GM21360 (cell line): Measurements from ENCODE around the gene TSPAN11.
"Not testable (repeated sequence)": the region's sequence is repeated elsewhere in the genome, so short reads cannot be mapped to it uniquely, and the experiment has no call there.

Experiments used
- ATAC-seq: cut with Tn5 transposase; IDR thresholded peaks from one replicate; pipeline ENCODE4 v1.9.1; 2021; ENCODE audit warnings: mild to moderate bottlenecking, moderate library complexity; ENCODE audit not compliant: unreplicated experiment

Gene TSPAN11

DNA sequence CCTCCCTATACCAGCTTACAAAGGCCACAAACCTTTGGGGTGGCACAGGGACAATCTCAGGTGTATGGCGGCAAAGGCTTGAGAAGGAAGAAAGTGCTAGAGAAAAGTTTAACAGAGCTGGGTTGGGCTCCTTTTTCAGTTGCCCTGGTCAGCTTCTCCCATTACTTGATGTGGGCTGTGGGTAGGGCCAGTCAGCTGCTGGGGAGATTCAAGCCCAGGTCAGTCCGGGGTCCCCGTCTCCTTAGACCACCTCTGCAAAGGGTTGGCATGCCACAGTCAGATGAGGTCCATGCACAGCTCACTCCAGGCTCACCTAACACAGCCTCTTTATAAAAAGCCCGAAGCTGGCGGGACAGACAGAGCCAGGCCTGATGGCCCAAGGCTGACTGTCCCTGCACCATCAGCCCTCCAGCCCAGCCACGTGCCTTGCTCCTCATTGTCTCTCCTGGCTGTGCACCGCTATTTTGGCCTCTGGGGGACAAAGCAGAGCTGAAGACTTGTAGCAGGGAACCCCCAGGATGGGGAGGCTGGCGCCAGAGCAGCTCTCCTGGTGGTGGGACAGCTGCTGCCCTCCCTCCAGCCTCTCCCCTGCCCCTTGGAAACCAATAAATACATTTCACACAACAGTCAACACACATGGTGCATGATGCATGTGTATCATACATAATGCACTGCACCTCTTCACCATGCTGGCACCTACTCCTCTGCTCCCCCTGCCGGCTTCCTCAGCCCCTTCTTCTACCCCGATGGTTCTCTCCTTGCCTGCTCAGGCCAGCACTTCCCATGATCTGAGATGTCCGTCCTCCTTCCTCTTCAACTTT, 85.4 kb downstream of the TSPAN11 start:
- ATAC-seq: no peak

DNA sequence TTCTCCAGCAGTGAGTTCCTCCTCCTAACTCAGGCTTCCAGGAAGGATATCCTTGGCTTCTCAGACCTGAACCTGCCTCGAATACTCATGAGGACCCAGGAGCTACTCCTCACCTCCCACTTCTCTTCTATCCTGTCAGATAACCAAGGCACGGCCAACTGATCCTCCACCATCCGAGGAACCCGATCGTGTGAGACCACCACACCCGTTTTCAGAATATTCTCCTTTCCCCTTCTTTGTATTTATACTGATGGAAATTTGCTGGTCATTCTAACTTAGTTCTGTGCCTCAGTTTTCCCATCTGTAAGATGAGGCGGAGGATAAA, 86.0 kb downstream of the TSPAN11 start:
- not testable (repeated sequence) for ATAC-seq

DNA sequence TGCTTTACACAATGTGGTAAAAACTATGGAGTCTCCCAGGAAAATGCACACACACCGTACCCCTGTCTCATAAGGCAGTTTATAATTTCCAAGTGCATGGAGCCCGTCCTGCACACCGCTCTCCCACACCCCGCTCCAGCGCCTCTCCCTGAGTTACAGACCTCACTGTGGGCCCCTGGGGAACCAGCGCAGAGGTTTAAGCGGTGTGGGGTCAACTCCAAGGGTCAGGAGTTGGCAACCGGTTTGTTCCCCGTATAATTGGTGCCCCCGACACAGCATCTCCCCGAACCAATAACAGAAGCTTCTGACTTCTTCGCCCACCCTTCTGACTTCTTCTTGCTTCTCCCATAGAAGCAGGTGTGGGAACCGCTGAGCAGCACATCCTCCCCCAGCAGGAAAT, 88.7 kb downstream of the TSPAN11 start:
- no peak for ATAC-seq

DNA sequence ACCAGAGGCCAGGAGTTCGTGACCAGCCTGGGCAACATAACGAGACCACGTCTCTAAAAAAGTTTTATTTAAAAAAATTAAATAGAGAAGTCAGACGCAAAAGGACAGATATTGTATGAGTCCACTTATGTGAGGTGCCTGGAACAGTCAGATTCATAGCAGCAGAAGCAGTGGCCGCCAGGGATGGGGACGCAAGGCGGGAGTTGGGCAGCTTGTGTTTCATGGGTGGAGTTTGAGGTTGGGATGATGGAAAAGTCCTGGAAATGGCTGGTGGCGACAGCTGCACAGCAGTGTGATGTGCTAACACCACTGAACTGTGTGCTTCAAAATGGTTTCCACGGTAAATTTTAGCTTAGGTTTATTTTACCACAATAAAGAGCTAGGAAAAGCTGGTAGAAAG, 89.5 kb downstream of the TSPAN11 start:
- ATAC-seq: no peak

- ATAC-seq: no peak
These were observed 91.0 kb downstream of the TSPAN11 start for GRCh38 chr12:31017535-31017934.

GRCh38 chr12:31018106-31018789, 91.7 kb downstream of the TSPAN11 start:
- no peak for ATAC-seq

DNA sequence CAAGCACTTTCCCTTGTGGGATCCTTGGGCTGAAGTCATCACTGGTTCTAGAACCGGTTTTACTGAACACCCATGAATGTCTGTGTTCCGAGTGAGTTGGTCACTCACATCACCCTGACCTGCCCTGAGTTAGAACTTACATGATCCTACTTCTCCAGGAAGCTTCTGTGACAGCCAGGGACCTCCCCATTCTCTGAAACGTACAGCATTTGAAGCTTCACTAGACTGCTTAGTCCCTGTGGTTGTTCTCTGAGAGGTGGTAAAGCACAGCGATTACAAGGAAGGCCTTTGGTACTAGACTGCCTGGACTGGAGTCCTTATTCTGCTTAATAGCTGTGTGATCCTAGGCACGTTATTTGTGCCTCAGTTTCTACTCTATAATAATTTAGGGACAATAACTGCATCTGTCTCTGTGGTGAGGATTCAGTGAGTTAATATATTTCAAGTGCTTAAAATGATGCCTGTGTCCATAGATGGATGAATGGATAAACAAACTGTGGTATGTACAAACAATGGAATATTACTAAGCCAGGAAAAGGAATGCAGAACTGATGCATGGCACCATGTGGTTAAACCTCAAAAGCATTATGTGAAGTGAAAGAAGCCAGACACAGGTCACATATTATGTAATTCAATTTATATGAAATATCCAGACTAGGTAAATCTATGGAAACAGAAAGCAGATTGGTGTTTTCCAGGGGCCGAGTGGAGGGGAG, 92.4 kb downstream of the TSPAN11 start:
- no peak for ATAC-seq

DNA sequence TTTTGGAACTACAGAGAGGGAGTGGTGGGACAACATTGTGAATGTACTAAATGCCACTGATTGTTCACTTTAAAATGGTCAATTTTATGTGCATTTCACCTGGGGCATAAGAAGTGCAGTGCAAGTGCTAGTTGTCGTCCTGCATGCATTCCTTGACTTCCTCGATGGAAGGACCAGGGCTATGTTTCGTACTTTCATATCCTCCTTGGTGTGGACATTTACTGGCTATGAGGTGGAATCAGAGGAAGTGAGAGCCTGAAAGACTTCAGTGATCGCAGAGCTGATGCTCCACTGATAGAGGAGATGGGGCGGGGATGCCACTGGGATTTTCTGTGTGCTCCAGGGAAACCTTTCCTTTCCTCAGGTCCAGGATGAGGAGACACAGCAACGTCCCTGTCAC, 93.0 kb downstream of the TSPAN11 start:
- no peak for ATAC-seq

DNA sequence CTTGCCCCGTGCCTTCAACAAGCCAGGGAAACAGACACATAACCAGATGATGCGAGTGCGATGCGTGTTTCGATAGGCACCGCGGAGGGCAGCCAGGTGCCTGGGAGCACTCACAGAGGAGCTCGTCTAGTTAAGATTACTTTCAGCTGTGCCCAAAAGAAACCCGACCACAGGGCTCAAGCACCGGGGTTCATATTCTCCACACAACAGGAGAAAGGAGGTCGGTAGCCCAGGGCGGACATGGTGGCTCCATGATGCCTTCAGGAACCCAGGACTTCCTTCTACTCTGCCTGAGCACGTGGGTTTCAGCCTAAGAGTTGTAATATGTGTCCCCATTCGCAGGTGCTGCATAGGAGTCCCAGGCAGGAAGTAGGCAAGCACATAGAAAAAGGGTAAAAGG, 93.4 kb downstream of the TSPAN11 start:
- ATAC-seq: no peak

GRCh38 chr12:31020385-31021166, 94.0 kb downstream of the TSPAN11 start:
- ATAC-seq: no peak

DNA sequence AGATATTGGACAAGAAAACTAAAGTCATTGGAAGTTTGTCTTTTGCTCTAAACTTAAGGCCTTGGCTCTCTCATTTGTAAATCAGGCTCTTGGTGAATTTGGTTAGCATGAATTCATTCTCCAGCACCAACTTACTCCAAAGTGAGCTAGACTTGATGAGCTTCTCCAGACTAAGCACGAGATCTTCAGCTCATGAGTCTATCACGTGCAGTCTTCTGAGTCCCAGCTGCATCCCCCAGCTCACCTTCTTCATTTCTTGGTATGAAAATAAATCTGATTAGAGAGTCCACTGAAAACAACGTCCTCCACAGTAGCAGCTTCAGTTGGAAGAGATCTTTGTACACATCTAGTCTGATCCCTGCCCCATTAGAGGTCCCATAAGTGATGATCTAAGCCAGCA, 94.6 kb downstream of the TSPAN11 start:
- no peak for ATAC-seq

DNA sequence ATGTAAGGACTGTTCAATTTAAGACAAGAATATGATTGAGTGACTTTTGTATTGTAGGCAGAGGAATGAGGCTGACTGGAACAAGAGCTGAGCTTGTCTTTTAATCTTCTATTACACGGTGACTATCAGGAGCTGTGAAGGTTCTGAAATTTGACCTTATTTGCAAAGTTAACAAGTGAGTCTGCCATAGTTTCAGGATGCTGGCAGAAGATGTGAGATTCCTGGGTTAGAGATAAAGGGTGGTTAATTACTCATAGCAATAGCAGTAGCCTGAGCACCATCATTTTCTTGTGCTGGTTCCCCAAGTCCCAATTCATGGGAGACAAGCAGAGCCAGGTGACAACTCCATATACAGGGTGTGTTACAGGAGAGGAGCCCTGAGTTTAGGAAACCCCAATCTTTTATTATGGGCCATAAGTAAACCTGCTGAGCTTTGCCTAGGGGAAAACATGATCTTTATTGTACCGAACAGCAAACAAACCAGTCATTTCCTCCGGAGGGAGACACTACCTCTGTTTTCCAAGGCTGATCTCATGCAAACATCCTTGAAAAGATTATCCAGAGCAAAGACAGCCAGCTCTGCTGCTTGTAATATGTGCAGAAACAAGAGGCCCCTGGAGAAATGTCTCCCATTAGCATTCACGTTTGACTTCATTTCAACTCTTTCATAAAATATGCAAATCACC, 95.4 kb downstream of the TSPAN11 start:
- no peak for ATAC-seq

- no peak for ATAC-seq
These were observed 96.8 kb downstream of the TSPAN11 start for GRCh38 chr12:31023271-31023724.

DNA sequence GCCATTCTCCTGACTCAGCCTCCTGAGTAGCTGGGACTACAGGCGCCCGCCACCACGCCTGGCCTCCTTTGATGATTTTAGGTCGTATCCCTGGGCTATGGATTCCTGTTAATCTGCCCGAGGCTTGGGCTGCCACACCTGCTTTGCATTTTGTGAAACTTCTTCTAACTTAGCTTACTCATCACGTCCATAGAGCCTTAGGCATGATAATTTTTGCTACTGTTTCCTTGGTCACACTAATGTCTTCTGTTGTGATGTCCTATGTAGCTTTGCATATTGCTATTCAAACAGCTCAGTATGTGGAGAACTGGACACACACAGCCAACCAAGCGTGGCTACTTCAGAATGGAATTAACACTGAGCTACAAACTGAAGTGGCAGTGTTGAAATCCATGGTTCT, 99.7 kb downstream of the TSPAN11 start:
- ATAC-seq: no peak

GRCh38 chr12:31027006-31027405, 100.5 kb downstream of the TSPAN11 start:
- not testable (repeated sequence) for ATAC-seq

DNA sequence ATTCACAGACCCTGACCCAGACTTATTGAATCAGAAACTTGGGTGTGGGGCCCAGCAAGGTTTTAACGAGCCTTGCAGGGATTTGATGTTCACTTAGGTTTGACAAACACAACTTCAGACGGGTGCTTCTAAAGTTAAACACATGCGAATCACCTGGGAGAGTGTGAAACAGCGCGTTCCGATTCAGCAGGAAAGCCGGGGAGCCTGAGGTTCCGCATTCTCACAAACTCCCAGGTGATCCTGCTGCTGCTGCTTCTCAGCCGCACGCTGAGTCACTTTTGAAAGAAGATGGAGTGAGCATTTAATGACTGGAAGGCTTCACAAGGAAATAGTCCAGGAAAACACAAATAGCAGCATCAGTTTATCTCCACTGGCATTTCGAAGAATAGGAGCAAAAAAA, 102.9 kb downstream of the TSPAN11 start:
- ATAC-seq: no peak

DNA sequence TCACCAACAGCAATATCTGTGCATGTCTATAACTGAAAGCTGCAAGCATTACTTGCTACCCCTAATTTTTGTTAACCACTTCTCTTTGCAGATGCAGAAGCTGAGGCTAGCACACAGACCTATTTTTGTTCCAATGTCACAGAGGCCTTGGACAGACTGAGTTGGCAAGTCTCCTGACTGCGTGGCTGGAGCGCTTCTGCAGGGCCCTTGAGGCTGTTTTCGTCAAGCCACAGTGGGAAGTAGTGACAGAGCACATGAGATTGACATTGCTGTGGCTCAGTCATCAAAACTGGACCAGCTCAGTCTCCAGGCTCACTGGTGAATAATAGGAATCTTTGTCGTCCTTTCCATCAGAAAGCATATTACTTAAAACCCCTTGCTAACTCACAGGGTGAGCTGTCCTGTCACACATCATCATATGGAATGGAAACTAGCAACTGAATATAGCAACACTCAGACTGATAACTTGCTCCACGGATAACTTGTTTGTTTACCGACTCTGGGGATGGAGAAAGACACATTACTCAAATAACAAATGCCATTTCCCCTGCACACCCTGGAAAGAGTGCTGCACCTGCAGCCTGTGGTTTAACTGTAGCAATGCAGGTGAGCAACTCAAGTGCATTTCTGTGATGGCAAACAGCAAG, 103.5 kb downstream of the TSPAN11 start:
- ATAC-seq: no peak

- ATAC-seq: no peak
These were observed 105.4 kb downstream of the TSPAN11 start for GRCh38 chr12:31031951-31032335.

- ATAC-seq: no peak
These were observed 106.6 kb downstream of the TSPAN11 start for GRCh38 chr12:31033146-31033545.

DNA sequence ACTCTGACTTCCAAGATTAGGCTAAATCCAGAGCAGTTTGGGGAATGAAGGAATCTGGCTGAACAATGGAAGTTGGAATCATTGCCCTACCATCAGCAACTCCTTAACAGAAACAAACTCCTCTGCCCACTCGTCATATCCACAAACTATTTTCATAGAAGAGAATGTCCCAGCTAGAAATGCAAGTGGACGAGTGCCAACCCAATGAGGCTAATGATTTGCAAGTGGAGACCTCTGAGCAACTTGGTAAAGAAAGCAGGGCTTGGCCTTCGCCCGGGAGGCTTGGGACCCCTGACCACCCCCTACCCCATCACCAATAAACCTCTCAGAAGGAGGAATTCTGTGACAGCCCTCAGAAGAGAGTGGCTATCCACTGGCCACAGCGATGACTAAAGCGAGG, 107.1 kb downstream of the TSPAN11 start:
- no peak for ATAC-seq
